ENCODE results near the gene KIF11. TPM values are rescaled to one million over a fixed set of nuclear protein-coding genes. Genes with fewer than 3 reads are reported as not detected.

Gene KIF11
- total and polyA plus RNA-seq, 2 of the 4 experiments (the other 2 are of a cell fraction) = 8.8 to 18.3 TPM

DNA sequence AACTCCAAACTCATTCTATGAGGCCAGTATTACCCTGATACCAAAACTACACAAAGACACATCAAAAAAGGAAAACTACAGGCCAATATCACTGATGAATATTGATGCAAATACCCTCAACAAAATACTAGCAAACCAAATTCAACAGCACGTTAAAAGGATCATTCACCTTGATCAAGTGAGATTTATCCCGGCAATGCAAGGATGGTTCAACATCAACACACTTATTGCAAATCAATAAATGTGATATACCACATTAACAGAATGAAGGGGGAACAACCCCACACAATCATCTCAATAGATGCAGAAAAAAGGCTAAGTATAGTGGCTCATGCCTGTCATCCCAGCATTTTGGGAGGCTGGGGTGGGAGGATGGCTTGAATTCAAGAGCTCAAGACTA, 39.0 kb upstream of the KIF11 start:
- ChIA-PET CTCF (no interaction called here), POLR2A (ENCODE audit: unreplicated experiment) (no interaction called here)
- no peak overlapping the region for H3K23ac ChIP-seq (ENCODE audit: low read depth, low read length)
- H4K91ac ChIP-seq (ENCODE audit: insufficient read depth, low read depth, low read length) = no peak overlapping the region
- no CpG with 5 or more reads among the region's 2 CpGs for WGBS, 2 experiments (ENCODE audit: extremely low coverage in 2 of 2, insufficient read length in 1 of 2)
- H3K18ac ChIP-seq (ENCODE audit: low read depth, low read length) = no peak overlapping the region
- in situ Hi-C loops (cut with MboI; ENCODE audit: low sequenced_read_pairs) = no loop called here
- no peak overlapping the region for H3K4me2 ChIP-seq (ENCODE audit: low read depth, low read length)
- no peak overlapping the region for H3K56ac ChIP-seq (ENCODE audit: extremely low read depth, insufficient read depth, low read length)
- no peak overlapping the region for H2BK5ac ChIP-seq (ENCODE audit: low read depth, low read length, poor library complexity, severe bottlenecking)
- no peak overlapping the region for H2AK5ac ChIP-seq (ENCODE audit: low read depth, low read length)
- H3K9me1 ChIP-seq (ENCODE audit: insufficient read depth, low read length) = no peaks in the 10 kb centered on the region
- no peak overlapping the region for H4K5ac ChIP-seq (ENCODE audit: low read depth, low read length)
- no peak overlapping the region for H4K8ac ChIP-seq (ENCODE audit: low read depth in 2 of 2, low read length in 2 of 2)
- intact Hi-C loops (cut with micrococcal nuclease) = no loop called here
- no peak for DNase-seq
- ATAC-seq (ENCODE audit: low read depth) = no peak
- no peak overlapping the region for H3K9ac ChIP-seq (ENCODE audit: low read depth, low read length)
- no peaks in the 10 kb centered on the region for H3K27me3 ChIP-seq (ENCODE audit: control insufficient read depth, insufficient read depth, low read length)
- H3K4me3 ChIP-seq (ENCODE audit: insufficient read depth, low read depth, low read length) = no peak overlapping the region
- no peak overlapping the region for H2AFZ ChIP-seq (replicated peaks; ENCODE audit: low read length, poor library complexity)
- no peaks in the 10 kb centered on the region for H3K4me1 ChIP-seq (ENCODE audit: control insufficient read depth, insufficient read depth, low read length)
- H2BK120ac ChIP-seq (ENCODE audit: low read depth, low read length) = no peak overlapping the region
- no peak overlapping the region for H2BK20ac ChIP-seq (ENCODE audit: low read depth, low read length)
- H4K20me1 ChIP-seq (ENCODE audit: insufficient read depth, low read length) = no peaks in the 10 kb centered on the region; the same call in 1 of the 2 replicates
- no peak overlapping the region for H2AK9ac ChIP-seq (replicated peaks; ENCODE audit: low read depth, low read length, poor library complexity)
- H3K36me3 ChIP-seq (ENCODE audit: control insufficient read depth, insufficient read depth, low read length) = peaks cover 16% of the 10 kb centered on the region
- no peak overlapping the region for H3K4ac ChIP-seq (ENCODE audit: low read depth, low read length)
- peaks cover 5% of the 10 kb centered on the region for H3K9me3 ChIP-seq (ENCODE audit: control insufficient read depth, insufficient read depth, low read length)
- H3K79me1 ChIP-seq (ENCODE audit: low read depth in 1 of 2, low read length in 2 of 2) = peaks cover 11 to 23% of the 10 kb centered on the region in 2 experiments
- H3K27ac ChIP-seq (ENCODE audit: insufficient read depth, low read length) = no peak overlapping the region
- H2BK15ac ChIP-seq (ENCODE audit: low read depth, low read length) = no peak overlapping the region
- no peak overlapping the region for H3K14ac ChIP-seq (replicated peaks; ENCODE audit: low read depth, low read length)
- dilution Hi-C loops (cut with HindIII; ENCODE audit: low sequenced_read_pairs, unreplicated experiment) = no loop called here
- no TSS peak for BruUV-seq (replicated peaks)
- TF ChIP-seq MAFK (IDR thresholded peaks at IDR 0.05; ENCODE audit: low read depth, low read length) (no peak), BHLHE40 (IDR thresholded peaks at IDR 0.05; ENCODE audit: low read depth, low read length) (no peak), CHD1 (IDR thresholded peaks at IDR 0.05; ENCODE audit: low read depth, low read length) (no peak), ELK1 (IDR thresholded peaks at IDR 0.05; ENCODE audit: borderline replicate concordance, low read depth, low read length) (no peak), SMC3 (IDR thresholded peaks at IDR 0.05; ENCODE audit: low read depth, low read length) (no peak), MAZ (IDR thresholded peaks at IDR 0.05; ENCODE audit: borderline replicate concordance, low read depth, low read length) (no peak), RFX5 (IDR thresholded peaks at IDR 0.05; ENCODE audit: low read depth, low read length) (no peak), POLR2A (IDR thresholded peaks at IDR 0.05; ENCODE audit: low read depth, low read length) (no peak), CTCF (conservative IDR thresholded peaks at IDR 0.05; ENCODE audit: low read depth, low read length) (no peak), USF2 (IDR thresholded peaks at IDR 0.05; ENCODE audit: low read depth, low read length) (no peak), RAD21 (IDR thresholded peaks at IDR 0.05; ENCODE audit: low read length) (no peak), NFE2L2 (IDR thresholded peaks at IDR 0.05; ENCODE audit: low read depth, low read length) (no peak), RCOR1 (IDR thresholded peaks at IDR 0.05; ENCODE audit: insufficient replicate concordance, low read length) (no peak), FOS (IDR thresholded peaks at IDR 0.05; ENCODE audit: low read depth, low read length) (no peak), CEBPB (IDR thresholded peaks at IDR 0.05; ENCODE audit: low read depth, low read length) (no peak), MXI1 (IDR thresholded peaks at IDR 0.05; ENCODE audit: borderline replicate concordance, low read depth, low read length) (no peak)
